Adipose tissue (tissue), 3 donors: ENCODE data around the gene KRT31. TPM values are rescaled to one million over a fixed set of nuclear protein-coding genes. Genes with fewer than 3 reads are reported as not detected.
"Not testable (repeated sequence)": the region's sequence is repeated elsewhere in the genome, so short reads cannot be mapped to it uniquely, and the experiment has no call there.

Experiments
- H3K27ac ChIP-seq: one replicate; pipeline ENCODE4 v1.5.1; 2013; ENCODE audit warnings: low read depth, low read length
- WGBS, 3 donors: extraction: QIAGEN DNeasy Blood & Tissue Kit; methylation state at CpG; one replicate each; pipeline ENCODE4 v1.1.7; 2013; 5-methylcytosine and 5-hydroxymethylcytosine counted together
- polyA plus RNA-seq, 3 donors: library from polyadenylated mRNA; stranded (reverse); fragments of 200-250 nt; gene quantifications; one replicate each; pipeline ENCODE4 v1.2.3, GENCODE V29; 2013
- donor health status: healthy with polysubstance abuse.
- donor health status: Bipolar disorder and iron deficiency.
- donor health status: healthy.

Gene KRT31
- polyA plus RNA-seq, 3 donors: not detected

GRCh38 chr17:41360296-41360995 is 37.0 kb downstream of the KRT31 start:
- WGBS, 3 donors: 77 to 79% (median 79%) methylated on average over 5 of the region's 5 CpGs
- H3K27ac ChIP-seq: no peak overlapping the region

- H3K27ac ChIP-seq: no peak overlapping the region
- 80 to 87% (median 84%) methylated on average over 4 of the region's 4 CpGs for WGBS, 3 donors
These were observed 42.9 kb downstream of the KRT31 start for GRCh38 chr17:41354536-41354935.

- WGBS, 3 donors: 57 to 80% (median 78%) methylated on average over 7 of the region's 7 CpGs
These were observed 44.6 kb downstream of the KRT31 start for GRCh38 chr17:41352597-41353366.

GRCh38 chr17:41351177-41351576 is 46.2 kb downstream of the KRT31 start:
- 70 to 95% (median 93%) methylated on average over 2 of the region's 2 CpGs for WGBS, 3 donors
- no peak overlapping the region for H3K27ac ChIP-seq

More at GRCh38 chr17:41352597-41353366, 44.6 kb downstream of the KRT31 start:
- H3K27ac ChIP-seq: no peak overlapping the region

- WGBS, 3 donors: 79 to 92% (median 91%) methylated on average over 14 to 16 of the region's 16 CpGs
- not testable (repeated sequence) for H3K27ac ChIP-seq
These were observed 47.0 kb downstream of the KRT31 start, which contains the start of gene KRT33A for GRCh38 chr17:41350381-41350878. Gene KRT33A (minus strand): TSS chr17:41350828. CDS start chr17:41350767, 61 bp downstream.

GRCh38 chr17:41347869-41348760 is 49.3 kb downstream of the KRT31 start:
- no peak overlapping the region for H3K27ac ChIP-seq
- WGBS, 3 donors: 74 to 88% (median 83%) methylated on average over 7 of the region's 7 CpGs

GRCh38 chr17:41346421-41346820 is 51.0 kb downstream of the KRT31 start:
- 86 to 93% (median 90%) methylated on average over 16 of the region's 16 CpGs for WGBS, 3 donors
- H3K27ac ChIP-seq: not testable (repeated sequence)

- H3K27ac ChIP-seq: no peak overlapping the region
- 86 to 87% (median 86%) methylated on average over 3 of the region's 3 CpGs for WGBS, 3 donors
These were observed 51.4 kb downstream of the KRT31 start for GRCh38 chr17:41345992-41346391.

Other genes starting within 250 kb of the KRT31 start
- gene KRTAP4-5, start 247.8 kb downstream of the KRT31 start, polyA plus RNA-seq: not detected
- gene KRTAP4-4, start 236.9 kb downstream of the KRT31 start, polyA plus RNA-seq: not detected
- gene KRTAP4-3, start 229.4 kb downstream of the KRT31 start, polyA plus RNA-seq: not detected
- gene KRTAP4-2, start 219.4 kb downstream of the KRT31 start, polyA plus RNA-seq: not detected
- not detected for gene KRTAP4-1, start 212.7 kb downstream of the KRT31 start, polyA plus RNA-seq
- gene KRTAP9-1, start 207.7 kb downstream of the KRT31 start, polyA plus RNA-seq: not detected
- gene KRTAP9-2, start 171.0 kb downstream of the KRT31 start, polyA plus RNA-seq: not detected
- gene KRTAP9-3, start 165.2 kb downstream of the KRT31 start, polyA plus RNA-seq: not detected
- not detected for gene KRTAP9-8, start 159.6 kb downstream of the KRT31 start, polyA plus RNA-seq
- not detected for gene KRTAP9-4, start 147.9 kb downstream of the KRT31 start, polyA plus RNA-seq
- not detected for gene KRTAP9-9, start 142.2 kb downstream of the KRT31 start, polyA plus RNA-seq
- gene KRTAP9-6, start 132.2 kb downstream of the KRT31 start, polyA plus RNA-seq: not detected
- not detected for gene KRTAP9-7, start 121.9 kb downstream of the KRT31 start, polyA plus RNA-seq
- gene KRTAP29-1, start 94.8 kb downstream of the KRT31 start, polyA plus RNA-seq: not detected
- not detected for gene KRTAP16-1, start 88.3 kb downstream of the KRT31 start, polyA plus RNA-seq
- gene KRTAP17-1, start 81.9 kb downstream of the KRT31 start, polyA plus RNA-seq: not detected
- not detected for gene KRT33A, start 46.8 kb downstream of the KRT31 start, polyA plus RNA-seq
- not detected for gene KRT33B, start 27.8 kb downstream of the KRT31 start, polyA plus RNA-seq
- gene KRT34, start 15.3 kb downstream of the KRT31 start, polyA plus RNA-seq: under 1 TPM in 1 of 3 donors, not detected in 2; 0.07 TPM
- gene KRT37, start 27.0 kb upstream of the KRT31 start, polyA plus RNA-seq: not detected
- not detected for gene KRT38, start 43.4 kb upstream of the KRT31 start, polyA plus RNA-seq
- under 1 TPM in 1 of 3 donors, not detected in 2; 0.03 TPM for gene KRT32, start 69.8 kb upstream of the KRT31 start, polyA plus RNA-seq
- not detected for gene KRT35, start 83.5 kb upstream of the KRT31 start, polyA plus RNA-seq
- not detected for gene KRT36, start 92.3 kb upstream of the KRT31 start, polyA plus RNA-seq
- 10 to 100 TPM in 1 of 3 donors, 1 to 10 TPM in 2; 2.6 to 53.0 (median 3.2) TPM for gene KRT13, start 108.0 kb upstream of the KRT31 start, polyA plus RNA-seq
- 1 to 10 TPM in 1 of 3 donors, under 1 TPM in 2; 0.11 to 2.1 (median 0.18) TPM for gene KRT15, start 121.3 kb upstream of the KRT31 start, polyA plus RNA-seq
- 100 to 1,000 TPM in 1 of 3 donors, 10 to 100 TPM in 2; 28.9 to 139 (median 29.1) TPM for gene KRT19, start 130.7 kb upstream of the KRT31 start, polyA plus RNA-seq
- not detected for gene KRT9, start 174.5 kb upstream of the KRT31 start, polyA plus RNA-seq
- gene KRT14, start 189.3 kb upstream of the KRT31 start, polyA plus RNA-seq: 1 to 10 TPM in 2 of 3 donors, under 1 TPM in 1; 0.25 to 7.8 (median 1.0) TPM
- gene KRT16, start 215.2 kb upstream of the KRT31 start, polyA plus RNA-seq: 10 to 100 TPM in 1 of 3 donors, 1 to 10 TPM in 1, under 1 TPM in 1; 0.16 to 15.5 (median 4.4) TPM
- under 1 TPM in 2 of 3 donors, not detected in 1; 0.60 to 0.70 TPM for gene KRT17, start 227.0 kb upstream of the KRT31 start, polyA plus RNA-seq